Activated effector memory CD4-positive, alpha-beta T cell treated with anti-CD3 and anti-CD28 coated beads, Interleukin-2, amount 50 U/mL, for 16 hours (primary cell): ENCODE data around the gene ENTREP1.
"Not testable (repeated sequence)": the region's sequence is repeated elsewhere in the genome, so short reads cannot be mapped to it uniquely, and the experiment has no call there.

ENCODE experiments used
- DNase-seq: peaks from one replicate; pipeline ENCODE4 v3.0.0-alpha.2; 2020

Gene ENTREP1

GRCh38 chr9:69411931-69412740 is 87.1 kb downstream of the ENTREP1 start:
- DNase-seq: no peak

GRCh38 chr9:69412741-69413150 is 87.7 kb downstream of the ENTREP1 start:
- no peak for DNase-seq

- DNase-seq: no peak
Measured at GRCh38 chr9:69420611-69421270, 95.7 kb downstream of the ENTREP1 start.

- peak; percentile 70 for DNase-seq
Measured at GRCh38 chr9:69421908-69422801, 97.1 kb downstream of the ENTREP1 start.

GRCh38 chr9:69425136-69425801 is 100.3 kb downstream of the ENTREP1 start:
- DNase-seq: no peak

GRCh38 chr9:69427286-69427685 is 102.3 kb downstream of the ENTREP1 start:
- DNase-seq: no peak

GRCh38 chr9:69428017-69428785 is 103.2 kb downstream of the ENTREP1 start:
- no peak for DNase-seq

GRCh38 chr9:69429281-69429680 is 104.3 kb downstream of the ENTREP1 start:
- no peak for DNase-seq

- no peak for DNase-seq
Measured at GRCh38 chr9:69430206-69430605, 105.2 kb downstream of the ENTREP1 start.

- no peak for DNase-seq
Measured at GRCh38 chr9:69431203-69431602, 106.2 kb downstream of the ENTREP1 start.

GRCh38 chr9:69431777-69432176 is 106.8 kb downstream of the ENTREP1 start:
- no peak for DNase-seq

- DNase-seq: no peak
Measured at GRCh38 chr9:69432623-69433022, 107.6 kb downstream of the ENTREP1 start.

GRCh38 chr9:69433392-69433791 is 108.4 kb downstream of the ENTREP1 start:
- no peak for DNase-seq

- DNase-seq: no peak
Measured at GRCh38 chr9:69433968-69434367, 109.0 kb downstream of the ENTREP1 start.

- not testable (repeated sequence) for DNase-seq
Measured at GRCh38 chr9:69439654-69440053, 114.6 kb downstream of the ENTREP1 start.

GRCh38 chr9:69440254-69440955 is 115.4 kb downstream of the ENTREP1 start:
- not testable (repeated sequence) for DNase-seq
